Right lung (tissue), 5 donors: ENCODE results near the gene ST8SIA5. TPM values are rescaled to one million over a fixed set of nuclear protein-coding genes. Genes with fewer than 3 reads are reported as not detected.

Experiments used
- DNase-seq, 2 donors: peaks; one replicate each; pipeline ENCODE4 v3.0.0-alpha.2; 2013
- polyA plus RNA-seq, 5 donors: library from polyadenylated mRNA; unstranded; fragments of 120-200 nt; gene quantifications; one replicate each; pipeline versions ENCODE4 v1.2.1 to v1.2.3, GENCODE V29; 2013; ENCODE audit warnings: inconsistent platforms in 1 of 5, low replicate concordance in 1 of 5; ENCODE audit not compliant: insufficient read length in 5 of 5, insufficient read depth in 1 of 5

ST8SIA5 gene
- polyA plus RNA-seq, 5 donors: 0.05 to 0.77 (median 0.34) TPM

DNA sequence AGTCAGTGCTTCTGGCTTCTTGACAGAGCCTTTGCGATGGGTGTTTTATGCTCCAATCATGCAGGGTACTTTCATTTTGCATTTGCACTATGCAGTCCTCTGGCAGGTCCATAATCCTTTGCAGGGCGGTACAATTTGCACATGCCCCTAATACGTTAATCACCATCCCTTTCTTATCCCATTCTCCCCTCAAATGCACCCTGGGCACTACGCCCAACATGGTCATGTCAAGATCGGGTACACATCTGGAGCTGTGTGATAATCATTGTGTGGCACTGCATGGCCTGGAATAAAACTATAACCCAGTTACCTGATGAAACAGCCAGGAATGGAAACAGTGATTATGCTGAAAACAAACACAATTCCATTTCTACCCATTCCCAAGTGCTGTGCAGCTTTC is 127.5 kb downstream of the ST8SIA5 start:
- DNase-seq: no peak

DNA sequence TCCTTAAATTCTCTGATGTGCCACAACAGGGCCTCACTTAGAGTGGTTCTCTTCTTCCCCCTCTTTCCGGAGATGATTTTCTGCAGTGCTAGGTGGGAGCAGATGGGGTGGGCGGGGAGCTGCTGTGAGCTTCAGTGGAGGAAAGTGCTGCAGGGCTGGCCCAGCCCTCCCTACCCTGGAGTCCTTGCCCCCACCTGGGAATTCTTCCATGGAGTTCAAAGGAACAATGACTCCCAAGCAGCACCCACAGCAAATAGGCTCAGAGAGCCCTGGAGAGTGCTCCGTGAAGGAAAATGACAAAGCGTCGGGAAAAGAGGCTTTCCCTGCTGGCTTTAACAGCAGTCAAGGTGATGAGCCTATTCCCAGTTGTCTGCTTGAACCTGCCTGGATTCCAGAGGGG is 128.6 kb downstream of the ST8SIA5 start:
- DNase-seq: no peak

DNA sequence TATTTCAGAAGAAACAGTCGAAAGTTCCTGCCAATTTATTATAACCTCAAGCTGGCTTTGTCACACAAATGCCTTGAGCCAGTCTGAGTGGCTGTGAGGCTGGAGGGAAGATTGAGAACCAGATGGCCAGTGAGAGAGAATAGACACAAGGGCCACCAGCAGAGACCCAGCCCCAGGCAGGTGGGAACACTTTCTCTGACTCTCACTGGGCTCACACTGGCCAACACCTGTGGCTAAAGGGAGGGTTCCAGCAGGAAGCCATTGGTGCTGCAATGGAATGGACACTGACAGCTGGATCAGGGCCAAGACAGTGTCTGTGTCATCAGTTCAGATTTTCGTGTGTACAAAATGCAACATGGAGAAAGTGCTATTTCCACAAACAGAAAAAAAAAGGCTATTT is 129.7 kb downstream of the ST8SIA5 start:
- no peak for DNase-seq

DNA sequence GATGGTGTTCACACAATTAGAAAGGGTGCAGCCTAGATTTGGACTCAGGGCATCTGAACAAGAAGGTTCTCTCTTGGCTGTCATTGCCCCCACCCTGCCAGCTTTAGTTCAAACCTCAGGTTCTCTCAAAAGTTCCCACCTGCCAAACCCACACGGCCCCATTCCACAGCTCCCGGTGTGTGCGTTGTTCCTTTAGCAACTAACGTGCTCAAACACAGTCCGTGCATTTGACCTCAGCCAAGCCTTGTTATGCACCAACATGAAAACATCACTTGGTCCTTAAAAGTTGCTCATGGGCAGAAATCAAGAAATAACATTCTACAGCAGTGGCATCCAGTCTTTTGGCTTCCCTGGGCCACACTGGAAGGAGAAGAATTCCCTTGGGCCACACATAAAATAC is 131.8 kb downstream of the ST8SIA5 start:
- DNase-seq: no peak

DNA sequence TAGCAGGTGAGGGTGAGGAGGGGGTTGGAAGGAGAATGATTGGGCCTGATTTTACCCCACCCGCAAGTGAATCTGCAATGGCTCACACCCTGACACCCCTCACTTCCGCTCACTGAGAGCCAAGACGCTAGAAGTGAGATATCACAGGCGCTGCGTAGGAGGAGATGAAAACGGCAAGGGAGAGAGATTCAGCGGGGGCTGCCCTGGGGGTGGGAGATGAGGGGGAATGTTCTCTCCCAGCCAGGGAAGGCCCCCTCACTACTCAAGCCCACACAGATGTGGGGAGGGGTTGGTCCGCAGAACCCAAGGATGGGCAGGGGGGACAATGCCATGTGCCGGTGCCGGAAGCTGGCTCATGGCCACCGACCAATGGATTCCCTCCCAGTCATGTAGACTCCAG is 132.7 kb downstream of the ST8SIA5 start:
- no peak for DNase-seq

DNA sequence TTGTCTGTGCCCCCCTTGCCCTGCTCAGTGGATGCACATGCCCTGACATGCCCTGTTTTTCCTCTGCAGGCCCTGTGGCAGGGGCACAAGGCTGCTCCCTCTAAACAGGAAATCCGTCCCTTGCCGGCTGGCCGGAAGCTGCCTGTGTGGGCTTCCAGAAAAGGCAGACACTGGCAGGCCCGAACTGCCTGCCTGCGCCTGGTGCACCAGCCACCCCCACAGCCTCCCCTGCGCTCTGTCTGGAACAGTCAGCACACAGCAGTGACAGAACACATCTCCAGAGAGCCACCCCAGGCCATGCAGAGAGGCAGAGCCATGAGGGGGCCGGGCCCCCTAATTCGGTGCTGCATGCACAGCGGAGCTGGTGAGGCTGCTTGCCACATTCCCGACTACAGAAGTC is 133.3 kb downstream of the ST8SIA5 start:
- no peak for DNase-seq

DNA sequence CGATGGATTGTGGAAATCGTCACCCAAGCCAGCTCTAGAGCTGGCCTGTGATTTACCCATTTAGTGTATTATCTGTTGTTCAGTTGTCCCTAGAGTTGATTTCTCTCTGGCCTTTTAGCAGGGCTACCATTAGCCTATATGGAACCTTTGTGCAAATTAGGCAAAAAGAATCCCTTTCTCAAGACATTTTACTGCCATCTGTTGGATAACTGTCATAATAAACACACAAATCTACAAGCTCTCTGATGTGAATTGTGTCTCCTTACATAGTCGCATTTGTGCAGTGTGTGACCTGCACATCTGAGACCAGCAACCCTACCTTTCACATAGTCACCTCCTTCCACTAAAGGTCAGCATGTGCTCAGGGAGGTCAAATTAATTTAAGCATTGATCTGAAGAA is 133.9 kb downstream of the ST8SIA5 start:
- DNase-seq: no peak

DNA sequence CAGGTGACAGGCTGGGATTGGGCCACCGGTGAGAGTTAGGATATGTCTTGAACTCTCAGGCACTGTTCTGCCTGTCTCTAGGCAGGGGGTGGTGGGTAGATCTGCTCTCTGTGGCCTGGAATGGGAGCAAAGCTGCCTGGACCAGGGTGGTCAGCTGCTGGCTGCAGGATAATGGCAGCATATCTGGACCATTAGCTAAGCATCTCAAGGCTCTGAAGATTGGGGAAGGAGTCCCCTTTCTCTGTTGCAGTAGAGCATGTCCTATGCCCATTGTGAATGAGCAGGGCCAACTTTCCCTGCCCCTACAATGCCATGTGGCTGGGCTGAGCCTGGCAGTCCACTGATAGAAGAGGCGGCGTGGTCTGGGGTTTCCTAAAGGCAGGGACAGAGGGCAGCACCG is 134.4 kb downstream of the ST8SIA5 start:
- no peak for DNase-seq

DNA sequence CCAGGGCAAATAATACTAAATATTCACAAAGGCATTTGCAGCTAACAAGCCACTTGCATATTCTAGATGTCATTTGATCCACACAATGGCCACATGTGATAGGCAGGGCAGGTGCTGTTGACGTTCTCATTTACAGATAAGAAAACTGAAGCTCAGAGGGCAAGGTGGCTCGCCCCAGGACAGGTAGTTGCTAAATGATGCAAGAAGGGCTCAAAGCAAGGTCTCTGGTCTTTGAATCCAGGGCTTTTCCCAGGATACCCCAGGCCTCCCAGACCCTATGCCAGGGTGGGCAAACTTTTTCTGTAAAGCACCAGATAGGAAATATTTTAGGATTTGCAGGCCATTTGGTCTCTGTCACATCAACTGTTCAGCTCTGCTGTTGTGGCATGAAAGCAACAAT is 135.0 kb downstream of the ST8SIA5 start:
- DNase-seq: no peak

DNA sequence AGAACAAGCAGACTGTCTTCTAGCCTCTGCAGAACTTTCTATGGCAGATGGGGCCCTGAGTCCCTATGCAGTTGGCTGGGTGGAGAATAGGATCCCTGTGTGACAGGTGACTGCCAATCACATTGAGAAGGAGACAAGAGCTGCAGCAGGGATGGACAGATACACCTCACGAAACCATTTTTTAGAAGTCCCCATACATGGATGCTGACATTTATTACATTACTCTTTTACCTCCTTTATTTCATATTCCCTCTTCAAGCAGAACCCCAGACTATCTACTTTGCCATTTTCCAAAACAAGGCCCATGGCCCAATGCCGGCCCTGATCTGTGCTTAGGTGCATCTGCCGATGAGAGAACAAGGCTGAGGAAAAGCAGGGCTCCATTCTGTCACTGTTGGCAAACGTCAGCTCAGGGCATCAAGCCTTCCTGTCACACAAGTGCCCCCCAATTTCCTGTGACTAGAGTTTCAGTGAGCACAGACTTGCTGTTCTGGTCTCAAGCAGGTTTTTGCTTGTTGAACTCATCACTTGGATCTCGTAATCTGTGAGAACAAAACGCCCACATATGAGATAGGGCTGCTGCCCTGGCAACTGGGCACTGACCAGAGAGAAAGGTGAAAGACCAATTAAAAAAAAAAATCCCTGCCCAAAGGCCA is 135.6 kb downstream of the ST8SIA5 start:
- no peak for DNase-seq

DNA sequence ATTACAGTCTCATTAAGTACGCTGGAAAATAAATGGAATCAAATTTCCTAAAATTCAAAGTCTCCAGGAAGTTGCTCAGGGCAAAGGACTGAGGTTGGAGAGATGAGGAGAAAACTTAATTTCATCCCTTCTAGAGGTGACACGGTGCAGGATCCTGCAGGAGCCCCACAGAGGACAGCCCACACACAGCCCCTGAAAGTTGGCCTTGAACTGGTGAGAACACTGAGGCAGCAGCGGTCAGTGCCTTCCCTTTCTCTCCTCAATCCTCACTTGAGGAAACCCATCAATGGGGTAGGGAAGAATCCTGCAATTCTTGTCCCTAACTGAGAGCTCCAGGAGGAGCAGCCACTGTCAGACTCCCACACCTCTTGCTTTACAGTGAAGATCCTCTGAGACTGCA is 137.3 kb downstream of the ST8SIA5 start:
- no peak for DNase-seq

Other genes starting within 250 kb of the ST8SIA5 start
- gene LOXHD1, start 99.8 kb downstream of the ST8SIA5 start, polyA plus RNA-seq: 1 to 10 TPM in 3 of 5 donors, under 1 TPM in 2; 0.70 to 1.8 (median 1.4) TPM
- 10 to 100 TPM; 15.5 to 23.1 (median 21.7) TPM for gene PIAS2, start 160.5 kb upstream of the ST8SIA5 start, polyA plus RNA-seq
- gene KATNAL2, start 160.5 kb upstream of the ST8SIA5 start, polyA plus RNA-seq: 1 to 10 TPM; 5.4 to 8.5 (median 7.3) TPM